IMR-90 (cell line): Measurements from ENCODE around the gene ADGRV1. TPM values are rescaled to one million over a fixed set of nuclear protein-coding genes. Genes with fewer than 3 reads are reported as not detected.

Experiments used
- ATAC-seq: fragments of 200-7000 bp; cut with Tn5 transposase; 2 replicates; pipeline ENCODE4 v1.9.1; 2020; ENCODE audit warnings: low read depth, mild to moderate bottlenecking, moderate library complexity
- BruUV-seq: library from RNA; stranded (reverse); fragments of 400-500 nt; replicated peaks from 2 replicates; lab custom pipeline; 2021; lab: Mats Ljungman, UMichigan
- CTCF ChIA-PET: fragments of 300-600 bp; formaldehyde crosslinking; extraction: SDS; loops from one replicate; lab custom pipeline; 2021; ENCODE audit warnings: antibody characterized with exemption; lab: Yijun Ruan, JAX
- POLR2A ChIA-PET: fragments of 300-600 bp; sonication (Branson Sonifier 250); formaldehyde crosslinking; loops from one replicate; lab custom pipeline; 2022; ENCODE audit warnings: antibody characterized with exemption; ENCODE audit not compliant: unreplicated experiment; lab: Charles Lee
- DNase-seq: peaks from one replicate; pipeline ENCODE4 v3.0.0; 2013
- H2AFZ ChIP-seq: replicated peaks from 2 replicates; pipeline ENCODE3; 2013; ENCODE audit warnings: low read length, mild to moderate bottlenecking; ENCODE audit not compliant: poor library complexity
- H2AK5ac ChIP-seq: 2 replicates; pipeline ENCODE4 v1.6.1; 2013; ENCODE audit warnings: low read depth, low read length, inconsistent platforms
- H2AK9ac ChIP-seq: replicated peaks from 2 replicates; pipeline ENCODE3; 2013; ENCODE audit warnings: mild to moderate bottlenecking, low read depth, low read length, moderate library complexity; ENCODE audit not compliant: poor library complexity
- H2BK120ac ChIP-seq: 2 replicates; pipeline ENCODE4 v1.6.1; 2013; ENCODE audit warnings: low read depth, low read length, inconsistent platforms
- H2BK15ac ChIP-seq: 3 replicates; pipeline ENCODE4 v1.6.1; 2013; ENCODE audit warnings: low read depth, low read length, inconsistent platforms
- H2BK20ac ChIP-seq: 2 replicates; pipeline ENCODE4 v1.6.1; 2013; ENCODE audit warnings: low read depth, mild to moderate bottlenecking, inconsistent platforms, low read length, moderate library complexity
- H2BK5ac ChIP-seq: 2 replicates; pipeline ENCODE4 v1.6.1; 2013; ENCODE audit warnings: mild to moderate bottlenecking, low read depth, low read length, inconsistent platforms; ENCODE audit not compliant: poor library complexity, severe bottlenecking
- H3K14ac ChIP-seq: replicated peaks from 2 replicates; pipeline ENCODE4 v1.6.1; 2013; ENCODE audit warnings: low read depth, low read length, inconsistent platforms
- H3K18ac ChIP-seq: 2 replicates; pipeline ENCODE4 v1.6.1; 2013; ENCODE audit warnings: low read depth, low read length, control low read depth
- H3K23ac ChIP-seq: 2 replicates; pipeline ENCODE4 v1.6.1; 2013; ENCODE audit warnings: low read depth, low read length, inconsistent platforms
- H3K27ac ChIP-seq: 2 replicates; pipeline ENCODE4 v1.5.1; 2013; ENCODE audit warnings: mild to moderate bottlenecking, control low read depth, low read length; ENCODE audit not compliant: insufficient read depth
- H3K27me3 ChIP-seq: 2 replicates; pipeline ENCODE4 v1.6.1; 2013; ENCODE audit warnings: low read length; ENCODE audit not compliant: control insufficient read depth, insufficient read depth
- H3K36me3 ChIP-seq: 2 replicates; pipeline ENCODE4 v1.6.1; 2013; ENCODE audit warnings: low read length, mixed read lengths; ENCODE audit not compliant: control insufficient read depth, insufficient read depth
- H3K4ac ChIP-seq: 2 replicates; pipeline ENCODE4 v1.6.1; 2013; ENCODE audit warnings: low read depth, low read length, inconsistent platforms
- H3K4me1 ChIP-seq: 2 replicates; pipeline ENCODE4 v1.6.1; 2013; ENCODE audit warnings: low read length, mixed read lengths; ENCODE audit not compliant: control insufficient read depth, insufficient read depth
- H3K4me2 ChIP-seq: 2 replicates; pipeline ENCODE4 v1.6.1; 2013; ENCODE audit warnings: low read depth, mild to moderate bottlenecking, control low read depth, low read length, moderate library complexity
- H3K4me3 ChIP-seq: 2 replicates; pipeline ENCODE4 v1.5.1; 2013; ENCODE audit warnings: low read depth, mild to moderate bottlenecking, control low read depth, low read length, moderate library complexity; ENCODE audit not compliant: insufficient read depth
- H3K56ac ChIP-seq: 2 replicates; pipeline ENCODE4 v1.6.1; 2013; ENCODE audit warnings: low read length, inconsistent platforms; ENCODE audit not compliant: insufficient read depth; ENCODE audit errors: extremely low read depth
- H3K79me1 ChIP-seq, 2 experiments: 2 replicates each; pipeline ENCODE4 v1.6.1; 2013; ENCODE audit warnings: low read length in 2 of 2, inconsistent platforms in 1 of 2, low read depth in 1 of 2
- H3K9ac ChIP-seq: 2 replicates; pipeline ENCODE4 v1.6.1; 2013; ENCODE audit warnings: low read depth, low read length, control low read depth
- H3K9me1 ChIP-seq: 2 replicates; pipeline ENCODE4 v1.6.1; 2013; ENCODE audit warnings: low read length, inconsistent platforms; ENCODE audit not compliant: insufficient read depth
- H3K9me3 ChIP-seq: 2 replicates; pipeline ENCODE4 v1.6.1; 2013; ENCODE audit warnings: low read length; ENCODE audit not compliant: control insufficient read depth, insufficient read depth
- H4K20me1 ChIP-seq: 2 replicates; pipeline ENCODE4 v1.6.1; 2013; ENCODE audit warnings: low read length, inconsistent platforms; ENCODE audit not compliant: insufficient read depth
- H4K5ac ChIP-seq: 2 replicates; pipeline ENCODE4 v1.6.1; 2013; ENCODE audit warnings: mild to moderate bottlenecking, low read depth, low read length, control low read depth
- H4K8ac ChIP-seq, 2 experiments: 2 replicates each; pipeline ENCODE4 v1.6.1; 2013; ENCODE audit warnings: low read depth in 2 of 2, low read length in 2 of 2, control low read depth in 1 of 2, inconsistent platforms in 1 of 2
- H4K91ac ChIP-seq: 2 replicates; pipeline ENCODE4 v1.6.1; 2013; ENCODE audit warnings: low read depth, low read length, inconsistent platforms; ENCODE audit not compliant: insufficient read depth
- BHLHE40 ChIP-seq: fragments of 150-350 bp; IDR thresholded peaks from 2 replicates; pipeline ENCODE4 v1.6.1; 2016; ENCODE audit warnings: mild to moderate bottlenecking, low read depth, low read length
- CEBPB ChIP-seq: IDR thresholded peaks from 2 replicates; pipeline ENCODE4 v1.6.1; 2012; ENCODE audit warnings: low read depth, low read length, improper control_type of control experiment
- MAFK ChIP-seq: IDR thresholded peaks from 2 replicates; pipeline ENCODE4 v1.6.1; 2012; ENCODE audit warnings: low read depth, low read length, improper control_type of control experiment
- MAZ ChIP-seq: IDR thresholded peaks from 2 replicates; pipeline ENCODE4 v1.6.1; 2012; ENCODE audit warnings: low read depth, mild to moderate bottlenecking, low read length, improper control_type of control experiment, moderate library complexity, borderline replicate concordance
- MXI1 ChIP-seq: IDR thresholded peaks from 2 replicates; pipeline ENCODE4 v1.6.1; 2012; ENCODE audit warnings: low read depth, mild to moderate bottlenecking, low read length, moderate library complexity, borderline replicate concordance
- NFE2L2 ChIP-seq: fragments of 150-350 bp; IDR thresholded peaks from 2 replicates; pipeline ENCODE4 v1.6.1; 2016; ENCODE audit warnings: low read depth, mild to moderate bottlenecking, low read length
- POLR2A ChIP-seq: IDR thresholded peaks from 2 replicates; pipeline ENCODE4 v1.6.1; 2012; ENCODE audit warnings: mild to moderate bottlenecking, low read depth, low read length
- RAD21 ChIP-seq: IDR thresholded peaks from 2 replicates; pipeline ENCODE4 v1.6.1; 2012; ENCODE audit warnings: low read length, improper control_type of control experiment
- RCOR1 ChIP-seq: IDR thresholded peaks from 2 replicates; pipeline ENCODE4 v1.6.1; 2012; ENCODE audit warnings: mild to moderate bottlenecking, low read length, improper control_type of control experiment; ENCODE audit not compliant: insufficient replicate concordance
- RFX5 ChIP-seq: IDR thresholded peaks from 2 replicates; pipeline ENCODE4 v1.8.0; 2012; ENCODE audit warnings: low read depth, mild to moderate bottlenecking, low read length, moderate library complexity
- SMC3 ChIP-seq: fragments of 150-350 bp; IDR thresholded peaks from 2 replicates; pipeline ENCODE4 v1.6.1; 2016; ENCODE audit warnings: low read depth, mild to moderate bottlenecking, antibody characterized with exemption, low read length, moderate library complexity
- WGBS, 2 experiments: methylation state at CpG; one replicate each; pipeline versions ENCODE4 v1.1.5 to v1.1.7; 2013; ENCODE audit warnings: missing lambda C conversion rate in 2 of 2; ENCODE audit not compliant: insufficient read length in 1 of 2; ENCODE audit errors: extremely low coverage in 2 of 2; 5-methylcytosine and 5-hydroxymethylcytosine counted together
- dilution Hi-C: fragments of 300-500 bp; cut with HindIII; formaldehyde crosslinking; loops from one replicate; pipeline ENCODE4 v1.14.3; 2018; ENCODE audit warnings: low sequenced_read_pairs; ENCODE audit not compliant: unreplicated experiment
- in situ Hi-C: fragments of 300-500 bp; cut with MboI; formaldehyde crosslinking; loops from 3 replicates; pipeline ENCODE4 v1.14.3; 2019; ENCODE audit warnings: low sequenced_read_pairs, inconsistent platforms, mixed read lengths
- intact Hi-C: fragments of 100-400 bp; cut with micrococcal nuclease; formaldehyde crosslinking; loops from 2 replicates; pipeline ENCODE4 v1.10.0; 2022
- polyA plus RNA-seq, 3 experiments: library from polyadenylated mRNA; depleted of rRNA; stranded (reverse); fragments of >200 nt; gene quantifications; 2 replicates each; pipeline ENCODE4 v1.2.3, GENCODE V29; 2012; ENCODE audit warnings: low replicate concordance in 1 of 3
- total RNA-seq: library from RNA; depleted of rRNA; stranded (reverse); fragments of >200 nt; gene quantifications from 2 replicates; pipeline ENCODE4 v1.2.3, GENCODE V29; 2012
- TF ChIP-seq, protein P1 (sequence below): fragments of 150-350 bp; IDR thresholded peaks from 2 replicates; pipeline ENCODE4 v1.6.1; 2017; ENCODE audit warnings: mild to moderate bottlenecking, antibody characterized with exemption, low read length, low read depth
- TF ChIP-seq, protein P2 (sequence below): conservative IDR thresholded peaks from 2 replicates; pipeline ENCODE4 v1.5.1; 2012; ENCODE audit warnings: mild to moderate bottlenecking, low read depth, low read length, improper control_type of control experiment

Gene ADGRV1
- total and polyA plus RNA-seq, 2 of the 4 experiments (the other 2 are of a cell fraction) = under 0.01 TPM; not detected in 1

DNA sequence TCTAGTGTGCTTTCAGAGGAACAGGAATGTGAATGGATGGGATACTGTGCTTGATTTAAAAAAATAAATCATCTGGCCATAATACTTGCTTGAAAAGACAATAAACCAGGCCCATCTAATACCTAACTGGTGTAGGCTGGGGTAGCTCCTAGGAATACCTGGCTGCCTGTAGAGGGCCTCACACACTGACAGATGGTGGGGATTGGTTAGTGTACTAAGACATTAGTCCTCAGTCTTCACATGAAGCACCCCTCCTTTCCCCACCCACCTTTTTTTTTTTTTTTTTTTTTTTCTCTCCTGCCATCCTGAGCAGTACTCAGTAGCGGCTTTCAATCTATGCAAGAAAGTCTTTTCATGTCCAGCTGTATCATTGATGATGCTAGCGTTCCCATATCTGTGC, 130.5 kb downstream of the ADGRV1 start:
- Histone ChIP-seq H3K18ac (no peak overlapping the region), H4K91ac (no peak overlapping the region), H3K27me3 (no peaks in the 10 kb centered on the region), H2AK9ac (no peak overlapping the region), H3K79me1 (no peaks in the 10 kb centered on the region), H4K5ac (no peak overlapping the region), H3K4me2 (no peak overlapping the region), H2BK5ac (no peak overlapping the region), H2AFZ (no peak overlapping the region), H2BK120ac (no peak overlapping the region), H3K4me1 (no peaks in the 10 kb centered on the region), H2BK20ac (no peak overlapping the region), H3K14ac (no peak overlapping the region), H3K4me3 (no peak overlapping the region), H3K27ac (no peak overlapping the region), H2BK15ac (no peak overlapping the region), H3K9me1 (no peaks in the 10 kb centered on the region), H4K8ac (no peak overlapping the region), H3K9ac (no peak overlapping the region), H3K4ac (no peak overlapping the region), H3K36me3 (no peaks in the 10 kb centered on the region), H3K23ac (no peak overlapping the region), H3K9me3 (no peaks in the 10 kb centered on the region), H2AK5ac (no peak overlapping the region), H3K56ac (no peak overlapping the region), H4K20me1 (no peaks in the 10 kb centered on the region)
- in situ Hi-C loops = no loop called here
- dilution Hi-C loops = no loop called here
- ChIA-PET CTCF (no interaction called here), POLR2A (no interaction called here)
- WGBS, 2 experiments = no CpG with 5 or more reads among the region's 2 CpGs
- intact Hi-C loops = no loop called here
- no TSS peak for BruUV-seq
- TF ChIP-seq, protein P1, sequence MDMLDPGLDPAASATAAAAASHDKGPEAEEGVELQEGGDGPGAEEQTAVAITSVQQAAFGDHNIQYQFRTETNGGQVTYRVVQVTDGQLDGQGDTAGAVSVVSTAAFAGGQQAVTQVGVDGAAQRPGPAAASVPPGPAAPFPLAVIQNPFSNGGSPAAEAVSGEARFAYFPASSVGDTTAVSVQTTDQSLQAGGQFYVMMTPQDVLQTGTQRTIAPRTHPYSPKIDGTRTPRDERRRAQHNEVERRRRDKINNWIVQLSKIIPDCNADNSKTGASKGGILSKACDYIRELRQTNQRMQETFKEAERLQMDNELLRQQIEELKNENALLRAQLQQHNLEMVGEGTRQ = no peak
- TF ChIP-seq RAD21 (no peak), NFE2L2 (no peak), MAFK (no peak), MAZ (no peak), RCOR1 (no peak), BHLHE40 (no peak), RFX5 (no peak), MXI1 (no peak), SMC3 (no peak), POLR2A (no peak), CEBPB (no peak)
- TF ChIP-seq, protein P2, sequence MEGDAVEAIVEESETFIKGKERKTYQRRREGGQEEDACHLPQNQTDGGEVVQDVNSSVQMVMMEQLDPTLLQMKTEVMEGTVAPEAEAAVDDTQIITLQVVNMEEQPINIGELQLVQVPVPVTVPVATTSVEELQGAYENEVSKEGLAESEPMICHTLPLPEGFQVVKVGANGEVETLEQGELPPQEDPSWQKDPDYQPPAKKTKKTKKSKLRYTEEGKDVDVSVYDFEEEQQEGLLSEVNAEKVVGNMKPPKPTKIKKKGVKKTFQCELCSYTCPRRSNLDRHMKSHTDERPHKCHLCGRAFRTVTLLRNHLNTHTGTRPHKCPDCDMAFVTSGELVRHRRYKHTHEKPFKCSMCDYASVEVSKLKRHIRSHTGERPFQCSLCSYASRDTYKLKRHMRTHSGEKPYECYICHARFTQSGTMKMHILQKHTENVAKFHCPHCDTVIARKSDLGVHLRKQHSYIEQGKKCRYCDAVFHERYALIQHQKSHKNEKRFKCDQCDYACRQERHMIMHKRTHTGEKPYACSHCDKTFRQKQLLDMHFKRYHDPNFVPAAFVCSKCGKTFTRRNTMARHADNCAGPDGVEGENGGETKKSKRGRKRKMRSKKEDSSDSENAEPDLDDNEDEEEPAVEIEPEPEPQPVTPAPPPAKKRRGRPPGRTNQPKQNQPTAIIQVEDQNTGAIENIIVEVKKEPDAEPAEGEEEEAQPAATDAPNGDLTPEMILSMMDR = no peak
- ATAC-seq (no peak), DNase-seq (no peak)
